Activated CD8-positive, alpha-beta memory T cell treated with anti-CD3 and anti-CD28 coated beads for 4 hours (primary cell): ENCODE data around the gene PDE4D.

Experiments used
- DNase-seq, 2 donors: peaks; one replicate each; pipeline ENCODE4 v3.0.0-alpha.2; 2020; ENCODE audit warnings: low read depth in 2 of 2

PDE4D gene

DNA sequence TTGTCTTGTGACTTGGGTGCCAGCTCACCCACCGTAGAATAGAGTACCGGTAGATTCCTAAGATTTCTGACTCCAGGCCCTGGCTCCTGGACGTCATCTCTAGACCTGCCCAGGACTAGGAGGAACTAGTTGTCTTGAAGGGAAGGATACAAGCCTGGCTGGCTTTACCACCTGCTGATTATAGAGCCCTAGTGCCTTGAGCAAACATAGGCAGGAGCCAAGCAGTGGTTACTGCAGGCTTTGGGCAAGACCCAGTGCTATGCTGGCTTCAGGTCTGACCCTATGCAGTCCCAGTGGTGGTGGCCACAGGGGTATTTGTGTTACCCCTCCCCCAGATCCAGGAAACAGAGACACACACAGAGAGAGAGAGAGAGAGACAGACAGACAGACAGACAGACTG is 606.2 kb downstream of the PDE4D start:
- DNase-seq: no peak

DNA sequence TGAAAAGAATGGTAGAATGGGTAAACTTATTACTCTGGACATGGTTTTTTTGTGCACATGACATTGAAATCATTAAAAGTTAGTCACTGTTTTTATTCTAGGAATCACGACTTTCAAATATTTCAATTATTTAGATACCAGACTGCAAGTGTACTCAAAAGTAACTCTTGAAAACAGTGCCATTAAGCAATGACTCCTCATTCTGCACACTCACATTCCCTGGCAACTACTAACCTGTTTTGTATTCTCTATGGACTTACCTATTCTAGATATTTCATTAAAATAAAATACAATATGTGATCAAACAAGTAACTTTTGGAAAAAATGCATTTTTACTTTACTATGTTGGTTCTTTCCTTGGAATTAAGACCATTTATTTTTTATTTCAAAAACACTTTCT is 607.0 kb downstream of the PDE4D start:
- DNase-seq: no peak

DNA sequence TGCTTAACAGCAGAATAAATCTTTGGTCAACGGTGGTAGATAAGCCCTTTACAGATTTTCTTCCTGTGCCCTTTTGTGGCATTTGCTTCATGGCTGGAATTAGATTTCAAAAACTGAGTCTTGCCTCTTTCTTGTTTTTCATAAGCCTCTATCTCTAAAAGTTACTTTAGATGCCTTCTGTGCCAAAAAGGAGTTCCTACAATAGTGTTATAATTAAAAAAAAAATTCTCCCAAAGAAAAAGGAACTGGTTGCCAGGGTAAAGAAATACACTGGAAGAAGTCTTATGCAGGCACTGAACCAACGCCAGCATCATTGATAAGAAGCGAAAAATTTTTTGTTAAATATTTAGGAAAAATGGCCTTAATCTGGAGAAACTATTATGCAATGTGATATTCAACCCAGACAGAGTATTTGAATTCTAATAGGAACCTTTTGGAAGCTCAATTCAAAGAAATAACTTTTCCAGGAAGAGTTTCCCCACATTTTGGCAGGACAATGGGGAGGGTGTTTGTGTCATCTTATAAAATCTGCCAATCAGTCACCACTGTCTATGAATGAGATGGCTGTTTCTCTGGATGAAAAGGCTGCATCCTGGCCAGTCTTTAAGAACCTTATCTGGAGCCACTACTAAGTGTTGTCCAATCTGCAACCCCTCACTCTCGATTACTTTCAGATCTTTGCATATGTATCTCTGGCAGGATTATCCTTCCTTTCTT is 608.1 kb downstream of the PDE4D start:
- DNase-seq: no peak

DNA sequence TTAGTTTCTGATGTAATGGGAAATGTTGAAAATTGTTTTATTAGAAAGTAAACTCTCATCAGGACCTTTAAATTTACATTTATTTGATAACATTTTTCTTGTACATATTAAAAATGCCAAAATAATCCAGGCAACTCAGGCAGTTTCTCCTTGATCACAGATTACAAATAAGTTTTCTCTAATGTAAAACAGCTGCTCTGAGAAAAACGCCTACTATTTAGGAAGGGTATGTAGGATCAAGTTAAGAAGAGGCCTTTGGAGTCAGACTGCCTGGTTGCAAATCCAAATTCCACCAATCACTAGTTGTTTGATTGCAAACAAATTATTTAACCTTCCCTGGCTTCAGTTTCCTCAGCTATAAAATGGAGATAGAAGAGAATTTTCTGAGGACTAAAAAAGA is 610.8 kb downstream of the PDE4D start:
- no peak for DNase-seq

DNA sequence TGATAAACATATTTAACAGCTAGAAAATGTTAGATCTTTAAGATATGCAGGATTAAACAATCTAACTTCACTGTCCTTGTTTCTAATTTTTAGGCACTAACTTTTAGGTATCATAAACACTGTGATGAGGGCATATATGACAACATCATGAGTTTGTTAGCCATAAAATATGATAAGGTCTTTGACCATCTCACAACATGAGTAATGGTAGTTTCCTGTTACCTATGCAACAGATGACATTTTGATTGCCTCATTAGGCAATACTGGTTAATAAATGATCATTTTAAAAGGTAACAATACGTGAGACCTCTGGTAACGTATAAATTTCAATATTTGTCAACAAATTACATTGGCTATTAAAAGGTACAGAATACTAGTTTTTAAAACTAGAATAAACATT is 613.5 kb downstream of the PDE4D start:
- DNase-seq: no peak

DNA sequence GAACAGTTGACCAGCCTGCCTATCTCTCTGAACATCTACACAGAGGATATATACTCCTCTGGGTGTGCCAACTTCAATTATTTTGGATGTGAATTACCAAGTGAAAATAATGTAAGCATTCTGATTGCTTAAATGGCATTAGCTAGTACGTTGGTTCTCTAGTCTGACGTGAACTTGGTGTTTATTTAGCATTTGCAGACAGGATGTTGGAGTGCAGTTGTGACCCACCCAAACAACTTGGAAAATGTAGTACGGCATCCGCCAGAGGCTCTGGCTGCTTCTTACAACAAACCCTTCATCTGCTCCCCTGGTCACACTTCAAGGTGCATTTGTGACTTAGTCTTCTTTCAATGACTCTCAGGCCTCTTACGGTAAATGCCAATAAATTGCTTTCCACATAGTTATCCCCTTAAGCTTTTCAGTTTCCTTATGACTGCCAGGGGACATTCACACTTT is 616.6 kb downstream of the PDE4D start:
- DNase-seq: no peak

DNA sequence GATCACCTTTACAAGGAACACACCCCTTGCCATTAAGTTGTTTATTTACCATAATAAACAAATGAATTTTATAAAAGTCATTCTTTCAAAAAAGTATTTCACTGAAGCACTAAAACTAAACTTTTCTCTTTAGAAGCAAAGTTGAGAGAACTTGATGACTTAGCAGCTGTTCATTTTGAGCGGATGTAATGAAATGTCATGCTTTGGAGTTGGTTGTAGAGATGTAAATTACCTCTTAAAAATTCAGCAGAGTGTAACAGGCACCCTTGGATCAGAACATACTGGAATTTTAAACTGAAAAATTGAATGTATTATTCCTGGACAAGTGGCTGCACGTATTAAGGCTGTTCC is 617.2 kb downstream of the PDE4D start:
- DNase-seq: no peak

DNA sequence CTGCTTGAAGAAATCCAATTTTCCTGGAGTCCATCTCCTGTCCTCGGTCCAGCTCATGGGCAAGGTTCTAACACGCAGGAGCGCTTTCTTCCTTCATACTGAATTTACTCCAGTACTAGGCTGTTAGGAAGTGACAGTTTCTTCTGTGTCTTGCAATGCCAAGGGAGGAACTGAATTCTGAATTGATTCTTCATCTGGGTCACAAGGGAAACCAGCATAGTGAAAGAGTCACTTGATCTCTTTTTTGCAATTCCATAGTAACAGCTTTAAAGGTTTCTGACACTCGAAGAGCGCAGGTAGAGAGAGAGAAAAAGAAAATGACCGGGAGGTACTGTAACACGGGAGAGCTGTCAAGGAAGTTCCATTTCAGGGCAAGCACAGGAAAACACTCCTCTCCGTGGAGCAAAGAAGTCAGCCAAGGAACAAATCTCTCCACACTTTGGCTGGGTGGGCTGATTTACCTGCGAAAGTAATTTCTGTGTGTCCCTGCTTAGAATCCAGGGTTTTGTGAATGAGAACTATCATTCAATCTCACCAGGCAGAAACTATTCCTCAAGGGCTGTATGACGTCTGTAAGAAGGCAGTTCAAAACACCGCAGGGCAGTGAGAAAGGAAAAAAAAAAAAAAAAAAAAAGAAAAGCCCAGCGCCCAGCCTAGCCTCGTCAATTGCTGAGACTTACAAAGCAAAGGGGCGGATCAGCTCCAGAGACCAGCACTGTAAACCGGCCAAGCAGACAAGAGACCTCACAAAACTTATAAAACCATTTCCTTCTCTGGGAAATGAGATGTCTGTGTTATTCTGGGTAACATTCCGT is 617.8 kb downstream of the PDE4D start:
- DNase-seq: no peak

DNA sequence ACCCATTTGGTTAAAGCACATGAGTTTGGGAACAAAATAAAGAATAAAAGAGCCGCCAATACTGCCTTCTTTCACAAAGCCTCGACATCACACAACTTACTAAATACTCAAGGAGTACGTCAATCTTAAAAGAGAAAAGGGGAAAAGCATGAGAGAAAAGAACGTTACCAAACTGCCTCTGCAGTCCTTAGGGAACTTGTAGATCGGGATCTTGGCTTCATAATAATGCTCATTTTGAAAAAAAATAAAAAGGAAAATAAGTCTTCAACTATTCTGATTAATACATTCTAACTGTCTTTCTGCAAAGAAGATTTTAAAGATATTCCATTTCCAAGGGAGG is 618.4 kb downstream of the PDE4D start:
- DNase-seq: no peak

DNA sequence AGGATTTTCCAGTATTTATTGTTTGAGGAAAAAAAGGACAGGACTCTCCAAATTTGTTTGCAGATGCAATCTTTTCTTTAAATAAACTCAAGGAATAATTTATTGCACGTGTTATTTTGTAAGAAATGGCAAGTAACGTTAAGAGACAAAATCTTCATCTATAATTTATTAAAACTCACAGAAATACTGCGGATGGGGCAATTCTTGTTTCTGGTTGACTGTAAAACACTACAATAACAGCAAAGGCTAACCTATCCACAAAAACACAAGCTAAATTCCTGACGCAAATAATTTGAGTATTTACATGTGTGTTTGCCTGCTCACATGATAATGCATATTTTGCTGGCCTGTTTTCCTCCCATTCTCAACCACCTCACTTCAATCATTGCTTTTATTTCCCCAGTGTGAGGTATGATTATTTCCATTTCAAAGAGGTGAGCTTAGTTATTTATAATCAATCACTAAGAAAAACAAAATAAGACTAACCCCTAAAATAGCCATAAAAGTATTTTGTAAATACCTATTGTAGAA is 619.4 kb downstream of the PDE4D start:
- no peak for DNase-seq

DNA sequence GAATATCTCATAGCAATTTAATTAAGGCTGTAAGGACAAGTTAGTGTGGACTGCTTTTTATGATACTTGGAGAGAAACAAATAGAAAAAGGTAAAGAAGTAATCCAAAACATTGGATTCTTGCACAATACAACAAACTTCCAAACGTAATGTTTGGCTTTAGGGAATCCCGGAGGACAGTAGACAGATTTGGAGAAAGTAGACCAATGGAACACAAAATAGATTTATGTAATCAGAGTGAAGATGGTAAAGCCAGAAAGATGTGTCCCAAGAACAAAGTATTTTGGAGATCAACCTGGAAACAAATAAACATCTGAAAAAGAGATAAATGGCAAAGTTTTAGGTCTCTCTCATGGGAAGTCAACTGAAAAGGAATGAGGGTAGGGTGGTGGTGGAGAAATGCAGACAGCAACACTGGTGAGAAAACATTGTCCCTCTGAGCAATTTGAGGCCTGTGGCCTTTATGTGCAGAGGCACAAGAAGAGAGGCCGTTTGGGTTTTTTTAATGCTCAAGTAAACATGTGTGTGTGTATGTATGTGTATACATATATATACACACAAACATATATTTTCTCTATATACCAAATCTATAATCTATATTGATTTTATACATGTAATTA is 620.6 kb downstream of the PDE4D start:
- DNase-seq: no peak

DNA sequence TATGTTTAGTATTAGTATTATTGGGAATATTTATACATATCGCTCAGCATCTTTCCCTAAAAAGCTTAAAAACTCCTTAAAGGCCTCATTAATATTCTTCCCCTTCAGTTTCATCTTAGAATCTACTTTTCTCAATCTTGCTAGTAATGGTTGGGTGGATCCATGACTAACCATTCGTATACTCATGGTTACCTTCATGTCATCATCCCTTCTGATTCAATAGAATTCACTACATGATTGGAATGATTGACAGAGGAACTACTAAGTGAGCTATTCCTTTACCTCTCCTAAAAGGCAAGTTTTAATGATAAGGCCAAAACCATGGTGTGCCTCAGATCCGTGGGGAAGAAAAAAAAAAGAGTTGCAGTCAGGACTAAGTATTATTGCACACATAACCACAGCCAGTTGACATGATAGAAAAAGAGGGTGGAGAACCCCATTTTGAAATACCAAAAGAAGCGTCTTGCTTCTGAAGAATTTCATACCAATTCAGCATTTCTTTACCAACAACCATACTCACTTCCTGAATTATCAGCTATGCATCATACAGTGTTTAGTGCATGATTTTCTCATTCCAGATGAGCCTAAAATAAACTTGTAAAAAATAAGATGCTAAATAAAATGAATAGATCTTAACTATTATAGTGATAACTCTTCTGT is 624.6 kb downstream of the PDE4D start:
- DNase-seq: no peak

DNA sequence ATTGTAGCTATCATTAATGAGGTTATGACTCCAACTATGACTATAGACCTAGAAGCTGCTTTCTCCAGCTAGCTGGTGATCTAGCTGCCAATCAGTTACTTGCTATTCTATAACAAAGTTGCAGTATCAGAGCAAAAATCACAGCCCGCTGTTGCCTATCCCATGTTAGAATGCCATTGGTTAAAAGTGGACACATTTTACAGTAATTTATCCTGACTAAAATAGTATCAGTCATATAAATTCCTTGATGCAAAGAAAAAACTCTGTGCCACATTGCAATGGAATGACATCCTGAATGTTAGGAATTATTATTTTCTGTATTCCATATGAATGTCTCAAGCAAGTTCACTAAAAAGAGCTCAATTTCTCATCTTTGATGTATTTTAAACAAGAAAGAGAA is 626.5 kb downstream of the PDE4D start:
- DNase-seq: no peak

DNA sequence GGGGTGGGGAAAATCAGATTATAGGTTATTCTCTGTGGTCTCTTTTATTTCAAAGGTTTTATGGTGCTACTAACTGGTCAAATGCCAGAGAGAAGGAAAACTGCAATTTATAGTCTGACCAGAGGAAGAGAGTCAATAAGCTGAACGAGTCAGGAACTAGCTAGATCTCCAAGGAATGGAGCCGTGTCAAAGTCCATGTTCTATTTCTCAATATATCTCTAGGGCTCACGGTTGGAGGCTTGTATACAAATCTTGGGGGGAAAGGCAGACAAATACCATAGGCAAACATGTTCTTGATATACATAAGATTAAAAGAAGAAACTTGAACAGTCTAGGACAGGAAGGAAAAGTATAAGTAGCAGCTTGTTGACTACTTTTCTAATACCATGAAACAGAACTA is 627.1 kb downstream of the PDE4D start:
- no peak for DNase-seq

DNA sequence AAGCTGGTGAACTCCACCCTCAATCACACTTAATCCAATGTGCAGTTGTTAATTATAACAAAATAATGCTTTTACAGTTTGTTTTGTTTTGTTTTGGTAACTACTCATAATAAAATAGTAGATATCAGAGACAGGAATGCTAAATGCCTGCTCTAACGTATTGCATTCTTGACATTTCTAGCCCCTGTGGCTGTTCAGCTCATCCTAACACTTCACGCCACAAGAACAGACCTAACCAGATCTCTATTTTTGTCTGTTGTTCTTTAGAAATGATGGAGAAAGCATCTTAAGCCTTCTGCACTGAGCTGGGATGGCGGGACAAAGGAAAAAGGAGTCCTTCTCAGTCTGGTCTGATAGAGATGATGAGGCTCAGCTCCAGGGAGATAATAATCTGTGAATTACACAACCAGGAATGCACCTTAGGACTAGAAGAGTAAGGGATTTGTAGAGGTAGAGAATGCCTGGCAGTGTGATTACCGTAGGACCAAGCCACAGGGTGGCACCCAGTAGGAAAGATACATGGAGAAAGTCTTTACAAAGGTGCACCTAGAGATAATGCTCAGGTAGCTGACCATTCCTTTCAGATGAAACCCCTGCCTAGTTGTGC is 628.8 kb downstream of the PDE4D start:
- no peak for DNase-seq

DNA sequence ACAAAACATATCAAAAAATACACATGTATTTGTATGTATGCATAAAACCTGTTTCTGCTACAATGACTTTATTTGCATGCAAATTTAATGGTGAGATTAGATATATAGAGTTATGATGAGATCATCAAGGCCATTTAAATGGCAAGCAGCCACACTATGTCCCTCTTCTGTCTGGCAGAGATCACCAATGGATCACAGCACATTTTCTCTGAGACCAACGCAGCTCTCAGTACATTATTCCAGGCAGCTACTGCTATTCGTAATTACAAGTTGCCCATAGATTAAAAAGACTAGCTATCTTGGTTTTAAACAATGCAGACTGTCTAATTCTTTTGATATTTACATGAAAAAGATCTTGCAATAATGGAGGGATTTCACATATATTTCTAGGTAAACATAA is 629.5 kb downstream of the PDE4D start:
- DNase-seq: no peak

DNA sequence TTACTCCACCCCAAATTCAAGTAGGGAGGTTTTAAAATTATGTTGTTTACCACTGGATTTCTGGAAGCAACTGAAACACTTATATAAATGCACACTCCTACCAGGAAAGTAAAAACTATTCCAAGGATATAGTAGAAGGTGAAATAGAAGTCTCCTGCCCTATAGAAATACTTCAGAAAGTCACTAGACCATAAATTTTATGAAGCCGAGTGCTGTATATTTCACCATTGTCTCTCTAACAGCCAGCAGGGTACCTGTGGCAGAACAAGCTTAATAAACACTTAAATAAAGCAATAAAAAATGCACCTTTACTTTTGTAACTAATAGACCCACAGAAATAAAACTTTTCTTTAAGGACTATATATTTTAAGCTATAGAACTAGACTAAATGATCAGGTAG is 631.6 kb downstream of the PDE4D start:
- DNase-seq: no peak

DNA sequence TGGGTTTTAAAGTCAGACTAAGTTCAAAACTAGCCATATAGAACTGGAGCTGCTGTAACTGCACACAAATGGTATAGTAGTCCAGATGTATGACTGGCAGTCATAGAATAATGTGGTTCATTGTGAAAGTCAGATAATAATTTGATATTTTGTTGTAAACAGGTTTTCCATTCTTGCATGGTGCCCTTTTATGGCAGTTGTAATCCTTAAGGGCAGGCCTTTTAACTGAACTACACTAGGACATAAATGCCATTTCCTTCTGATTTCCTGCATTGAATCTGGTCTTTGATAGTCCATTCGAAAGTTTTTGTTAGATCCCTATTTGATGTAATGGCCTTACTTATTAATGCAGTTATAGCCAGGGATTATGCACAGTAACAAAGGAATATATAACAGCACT is 632.6 kb downstream of the PDE4D start:
- no peak for DNase-seq

DNA sequence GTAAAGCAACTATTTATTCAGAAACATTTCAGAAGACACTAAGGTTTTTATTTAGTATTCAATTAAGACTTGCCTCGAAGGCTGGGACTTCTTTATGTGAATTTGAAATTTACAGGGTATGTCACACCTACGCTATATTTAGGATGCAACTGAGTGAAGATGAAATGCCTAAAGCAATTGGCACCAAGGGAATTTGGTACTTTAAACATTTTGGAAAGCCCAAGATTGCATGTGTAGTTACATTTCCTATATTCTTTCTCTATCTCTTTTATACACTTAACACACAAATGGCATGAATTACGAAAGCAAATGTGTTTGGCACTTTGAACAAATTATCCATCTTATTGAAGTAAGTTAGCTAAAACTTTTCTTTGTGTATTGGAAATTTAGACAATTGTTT is 633.3 kb downstream of the PDE4D start:
- DNase-seq: no peak

DNA sequence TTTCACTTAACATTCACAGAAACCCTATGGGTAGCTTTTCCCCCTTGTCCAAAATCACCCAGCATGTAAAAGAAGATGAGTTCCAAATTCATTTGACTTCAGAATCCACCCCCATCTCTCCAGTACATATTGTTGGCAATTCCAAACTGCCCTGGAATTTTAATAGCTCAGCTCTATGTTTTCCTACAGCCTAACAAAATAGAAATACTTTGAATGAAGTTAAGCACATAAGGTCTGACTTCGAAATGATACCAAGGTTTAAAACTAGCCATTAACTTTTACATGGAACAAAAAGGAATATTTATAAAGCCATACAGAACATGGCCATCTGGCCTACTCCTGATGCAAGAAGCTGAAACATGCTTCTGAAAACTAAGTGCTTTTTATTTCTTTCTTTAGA is 634.3 kb downstream of the PDE4D start:
- DNase-seq: no peak

DNA sequence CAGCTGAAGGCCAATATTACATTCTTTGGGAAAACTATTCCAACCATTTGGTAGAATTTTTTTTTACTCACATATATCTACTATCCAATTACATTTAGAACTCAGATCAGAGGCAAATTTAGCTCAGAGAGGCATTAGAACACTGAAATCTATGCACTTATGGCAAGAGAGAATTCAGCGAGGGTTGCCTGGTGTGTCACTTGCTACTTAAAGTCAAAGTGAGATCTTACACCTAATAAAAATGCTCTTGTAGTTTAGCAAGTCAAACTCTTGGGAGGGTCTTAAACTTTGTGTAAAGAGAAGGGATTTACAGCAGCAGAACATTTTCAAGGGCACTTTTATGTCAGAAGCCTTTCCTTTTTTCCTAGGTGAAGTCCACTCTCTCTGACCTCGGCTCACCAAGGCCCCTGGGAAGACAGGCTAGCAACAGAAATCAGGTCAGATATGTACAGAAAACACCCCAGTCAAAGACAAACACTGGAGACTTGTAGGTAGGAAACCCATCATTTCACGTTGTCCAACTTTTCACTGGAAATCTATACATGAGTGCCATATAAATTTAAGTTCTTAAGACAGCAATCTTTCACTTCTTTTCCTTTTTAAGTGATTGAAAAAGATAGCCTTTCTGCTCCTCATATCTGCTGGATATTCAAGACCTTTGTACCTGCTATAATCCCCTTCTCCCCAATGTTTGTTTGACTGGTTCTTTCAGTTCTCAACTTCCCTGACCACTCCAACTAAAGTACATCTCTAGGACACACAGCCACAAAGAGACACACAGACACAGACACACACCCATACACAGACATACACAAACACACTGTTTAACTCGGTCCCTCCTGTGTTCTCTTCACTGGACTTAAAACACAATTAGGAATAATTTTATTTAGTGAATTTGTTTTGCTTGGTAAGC is 635.8 kb downstream of the PDE4D start:
- DNase-seq: no peak
